WTC11 (cell line): ENCODE data around the gene CARD11.

ENCODE experiments used
- ELF4 ChIP-seq: sonication (generic); formaldehyde crosslinking; IDR thresholded peaks from 2 replicates; pipeline ENCODE4 v1.8.1; 2022; ENCODE audit warnings: low read depth, mild to moderate bottlenecking, moderate library complexity, missing genetic modification reagents
- GABPB1 ChIP-seq: sonication (generic); formaldehyde crosslinking; IDR thresholded peaks from 2 replicates; pipeline ENCODE4 v1.8.1; 2023; ENCODE audit warnings: mild to moderate bottlenecking, missing genetic modification reagents
- TF ChIP-seq, protein P1 (sequence below): fragments of 200-600 bp; IDR thresholded peaks from 2 replicates; pipeline ENCODE4 v1.8.0; 2022; ENCODE audit warnings: antibody characterized with exemption

DNA sequence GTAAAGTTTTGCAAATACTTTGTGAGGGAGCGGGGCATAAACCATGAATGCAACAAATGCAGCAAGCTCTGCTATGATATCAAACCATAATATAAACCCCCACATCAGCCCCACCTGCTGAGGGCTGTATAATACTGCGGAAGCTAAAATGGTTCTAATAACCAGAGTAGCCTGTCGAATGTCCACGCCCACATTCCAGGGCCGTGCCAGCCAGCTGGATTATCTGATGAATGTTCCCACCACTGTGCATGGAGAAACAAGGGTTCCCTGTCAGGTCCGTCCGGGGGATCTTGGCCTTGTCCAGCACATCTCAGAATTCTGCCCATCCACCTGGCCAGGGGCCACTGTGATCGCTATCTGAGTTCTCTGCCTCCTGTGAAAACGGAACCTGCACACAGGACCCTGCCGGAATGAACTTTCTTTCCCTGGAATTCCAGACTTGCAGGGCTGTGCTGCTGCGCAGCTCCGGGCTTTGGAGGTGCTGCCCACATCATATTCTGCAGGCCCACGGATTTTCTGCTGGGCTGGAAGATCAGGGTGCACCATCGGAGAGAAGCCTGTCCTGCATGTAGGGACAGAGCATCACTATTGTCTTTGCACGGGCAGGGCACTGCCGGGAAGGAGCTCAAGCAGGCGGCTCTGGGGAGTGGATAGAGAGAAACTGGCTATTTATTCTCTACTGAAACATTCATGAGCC is 122.6 kb downstream of the CARD11 start:
- TF ChIP-seq, protein P1, sequence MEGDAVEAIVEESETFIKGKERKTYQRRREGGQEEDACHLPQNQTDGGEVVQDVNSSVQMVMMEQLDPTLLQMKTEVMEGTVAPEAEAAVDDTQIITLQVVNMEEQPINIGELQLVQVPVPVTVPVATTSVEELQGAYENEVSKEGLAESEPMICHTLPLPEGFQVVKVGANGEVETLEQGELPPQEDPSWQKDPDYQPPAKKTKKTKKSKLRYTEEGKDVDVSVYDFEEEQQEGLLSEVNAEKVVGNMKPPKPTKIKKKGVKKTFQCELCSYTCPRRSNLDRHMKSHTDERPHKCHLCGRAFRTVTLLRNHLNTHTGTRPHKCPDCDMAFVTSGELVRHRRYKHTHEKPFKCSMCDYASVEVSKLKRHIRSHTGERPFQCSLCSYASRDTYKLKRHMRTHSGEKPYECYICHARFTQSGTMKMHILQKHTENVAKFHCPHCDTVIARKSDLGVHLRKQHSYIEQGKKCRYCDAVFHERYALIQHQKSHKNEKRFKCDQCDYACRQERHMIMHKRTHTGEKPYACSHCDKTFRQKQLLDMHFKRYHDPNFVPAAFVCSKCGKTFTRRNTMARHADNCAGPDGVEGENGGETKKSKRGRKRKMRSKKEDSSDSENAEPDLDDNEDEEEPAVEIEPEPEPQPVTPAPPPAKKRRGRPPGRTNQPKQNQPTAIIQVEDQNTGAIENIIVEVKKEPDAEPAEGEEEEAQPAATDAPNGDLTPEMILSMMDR = no peak
- TF ChIP-seq GABPB1 (CRISPR knock-in tag) (no peak), ELF4 (CRISPR knock-in tag) (no peak)
